ENCODE results near the gene GATD1.
A peak's percentile ranks its signal among the peaks of the same experiment; 100 is the strongest.

GATD1 gene

DNA sequence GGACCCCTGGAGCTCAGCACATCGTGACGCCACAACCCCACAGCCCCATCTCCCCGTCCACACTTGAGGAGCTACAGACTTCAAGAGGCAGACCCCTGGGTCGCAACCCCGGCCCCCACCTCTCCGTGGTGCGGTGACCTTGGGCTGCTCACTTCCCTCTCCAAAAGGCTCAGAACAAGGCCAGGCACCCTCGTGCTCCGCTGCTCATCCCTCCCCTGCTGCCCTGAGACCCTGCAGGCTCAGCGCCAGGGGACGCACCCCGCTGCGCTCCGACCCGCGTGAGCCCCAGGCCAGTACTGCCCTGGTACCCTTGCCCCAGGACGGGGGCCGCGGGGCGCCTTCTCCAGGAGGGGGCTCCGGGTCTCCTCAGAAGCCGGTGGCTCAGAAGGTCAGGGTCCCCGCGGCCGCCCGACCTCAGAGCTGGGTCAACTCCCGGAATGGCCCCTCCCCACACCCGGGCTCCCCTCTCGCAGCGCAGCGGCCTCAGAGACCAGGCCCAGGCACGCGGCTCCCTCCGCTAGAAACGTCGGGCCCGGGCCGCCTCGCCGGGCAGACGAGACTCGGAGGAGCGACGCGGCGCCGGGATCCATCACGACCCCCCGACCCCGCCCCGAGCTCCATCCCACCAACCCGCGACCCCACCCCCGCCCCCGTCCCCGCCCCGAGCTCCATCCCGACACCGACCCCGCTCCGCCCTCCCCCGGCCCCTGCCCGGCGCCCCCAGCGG is 563 bp downstream of the GATD1 start:
- DNase-seq = no peak

GRCh38 chr11:776263-776560 is 1.1 kb downstream of the GATD1 start:
- DNase-seq = no peak

- DNase-seq = no peak
Measured at GRCh38 chr11:774873-775592, 2.3 kb downstream of the GATD1 start.

GRCh38 chr11:773830-774229 is 3.5 kb downstream of the GATD1 start:
- DNase-seq = no peak

GRCh38 chr11:773425-773824 is 3.9 kb downstream of the GATD1 start:
- no peak for DNase-seq

- no peak for DNase-seq
Measured at GRCh38 chr11:772429-773390, 4.6 kb downstream of the GATD1 start.

DNA sequence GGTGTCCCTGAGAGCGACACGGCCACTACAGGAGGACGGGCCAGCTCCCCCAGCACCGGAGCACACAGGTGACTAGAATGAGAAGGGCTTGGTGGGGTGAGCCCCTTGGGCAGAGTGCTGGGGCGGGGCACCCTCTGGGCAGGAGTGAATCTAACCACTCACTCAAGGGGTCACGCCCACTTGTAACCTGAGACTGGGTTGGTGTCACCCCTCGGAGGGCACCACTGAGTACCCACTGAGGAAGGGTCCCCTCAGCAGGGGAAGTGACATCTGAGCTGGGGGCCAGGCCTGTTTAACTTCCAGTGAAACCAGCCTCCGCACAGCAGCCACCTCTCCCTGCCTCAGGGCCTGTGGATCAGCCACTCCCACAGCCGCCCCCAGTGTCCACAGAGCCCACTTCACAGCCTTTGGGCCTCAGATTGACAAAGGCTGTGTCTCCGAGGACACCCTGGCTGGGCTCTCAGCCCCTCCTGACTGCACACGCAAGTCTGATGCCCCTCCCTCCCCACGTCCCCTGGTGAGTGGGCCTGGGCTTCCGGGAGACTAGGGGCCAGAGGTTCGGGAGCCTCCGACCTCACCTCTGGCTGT is 5.6 kb downstream of the GATD1 start:
- no peak for DNase-seq

- no peak for DNase-seq
Measured at GRCh38 chr11:770642-771616, 6.4 kb downstream of the GATD1 start.

GRCh38 chr11:769887-770641 is 7.2 kb downstream of the GATD1 start:
- no peak for DNase-seq

GRCh38 chr11:767238-767637 is 10.0 kb downstream of the GATD1 start:
- DNase-seq = no peak

DNA sequence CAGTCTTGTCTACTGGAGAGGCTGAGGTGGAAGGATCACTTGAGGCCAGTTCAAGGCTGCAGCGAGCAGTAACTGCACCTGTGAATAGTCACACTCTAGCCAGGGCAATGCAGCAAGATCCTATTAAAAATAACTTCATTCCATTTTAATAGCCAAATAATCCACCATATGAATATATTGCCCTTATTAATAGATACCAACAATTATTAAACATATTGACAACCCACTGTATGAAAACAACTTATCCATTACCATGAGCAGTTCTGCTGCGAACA is 10.4 kb downstream of the GATD1 start:
- DNase-seq = no peak

DNA sequence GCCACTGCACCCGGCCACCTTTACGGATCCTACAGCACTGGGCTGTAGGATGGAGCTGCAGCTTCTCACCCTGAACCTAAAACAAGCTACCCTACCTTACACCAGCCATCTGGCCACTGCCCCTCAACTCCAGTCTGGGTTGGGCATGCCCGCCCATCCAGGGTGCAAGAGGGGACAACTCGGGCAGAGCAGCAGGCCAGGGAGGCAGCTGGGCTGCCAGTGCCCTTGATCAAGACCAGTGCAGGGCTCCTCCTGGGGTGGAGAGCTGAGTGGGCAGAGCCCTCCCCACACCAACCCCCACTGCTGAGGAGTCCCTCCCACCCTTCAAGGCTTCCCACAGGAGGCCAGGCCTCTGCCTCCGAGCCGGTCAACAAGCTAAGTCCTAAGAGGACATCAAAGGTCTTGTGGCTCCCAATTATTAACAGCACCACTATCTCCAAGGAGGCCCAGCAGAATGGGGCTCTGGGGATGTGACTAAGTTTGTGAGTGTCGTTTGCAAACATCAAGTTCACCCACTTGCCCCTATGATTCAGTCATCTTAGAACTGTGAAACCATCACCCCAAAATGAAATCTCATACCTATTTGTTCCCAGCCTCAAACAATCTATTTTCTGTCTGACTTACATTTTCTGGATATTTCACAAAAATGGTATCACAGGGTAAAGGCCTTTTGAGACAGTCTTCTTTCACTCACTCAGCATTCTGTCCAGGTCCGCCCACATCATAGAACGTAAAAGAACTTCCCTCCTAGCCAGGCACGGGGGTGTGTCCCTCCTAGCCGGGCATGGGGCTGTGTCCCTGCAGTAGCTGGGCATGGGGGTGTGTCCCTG is 11.0 kb downstream of the GATD1 start:
- no peak for DNase-seq

DNA sequence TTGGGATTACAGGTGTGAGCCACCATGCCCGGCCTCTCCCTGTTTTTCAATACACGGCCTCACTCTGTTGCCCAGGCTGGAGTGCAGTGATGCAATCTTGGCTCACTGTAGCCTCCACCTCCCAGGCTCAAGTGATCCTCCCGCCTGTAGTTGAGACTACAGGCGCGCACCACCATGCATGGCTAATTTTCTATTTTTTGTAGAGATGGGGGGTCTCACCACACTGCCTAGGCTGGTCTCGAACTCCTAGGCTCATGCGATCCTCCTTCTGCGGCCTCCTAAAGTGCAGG is 11.5 kb downstream of the GATD1 start:
- DNase-seq = no peak

DNA sequence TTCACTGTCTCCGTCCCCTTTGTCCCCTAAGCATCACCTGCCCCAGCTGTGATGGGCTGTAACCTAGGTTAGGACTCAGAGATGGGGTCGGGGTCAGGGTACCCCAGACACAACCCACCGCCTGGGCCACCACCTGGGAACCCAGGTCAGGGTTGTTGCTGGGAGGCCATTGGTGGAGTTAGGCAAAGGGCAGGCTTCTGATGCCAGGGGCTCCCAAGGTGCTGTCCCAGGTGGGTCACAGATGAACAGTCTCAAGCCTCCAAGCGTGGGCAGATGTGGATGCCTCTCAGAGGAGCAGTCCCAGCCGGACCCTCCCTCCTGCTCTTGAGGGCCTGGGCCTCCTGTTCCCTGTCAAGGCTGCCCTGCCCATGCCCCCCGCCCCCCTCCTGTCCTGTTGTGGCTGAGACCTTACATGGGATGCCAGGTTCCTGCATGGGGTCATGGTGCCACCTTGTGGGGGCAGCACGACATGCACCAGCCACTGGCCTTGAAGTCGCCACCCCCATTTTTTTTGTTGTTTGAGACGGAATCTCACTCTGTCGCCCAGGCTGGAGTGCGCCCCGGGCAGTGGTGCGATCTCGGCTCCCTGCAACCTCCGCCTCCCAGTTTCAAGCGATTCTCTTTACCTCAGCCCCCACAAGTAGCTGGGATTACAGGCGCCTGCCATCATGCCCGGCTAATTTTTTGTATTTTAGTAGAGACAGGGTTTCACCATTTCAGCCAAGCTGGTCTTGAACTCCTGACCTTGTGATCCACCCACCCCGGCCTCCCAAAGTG is 12.1 kb downstream of the GATD1 start:
- peak; percentile 18 for DNase-seq

DNA sequence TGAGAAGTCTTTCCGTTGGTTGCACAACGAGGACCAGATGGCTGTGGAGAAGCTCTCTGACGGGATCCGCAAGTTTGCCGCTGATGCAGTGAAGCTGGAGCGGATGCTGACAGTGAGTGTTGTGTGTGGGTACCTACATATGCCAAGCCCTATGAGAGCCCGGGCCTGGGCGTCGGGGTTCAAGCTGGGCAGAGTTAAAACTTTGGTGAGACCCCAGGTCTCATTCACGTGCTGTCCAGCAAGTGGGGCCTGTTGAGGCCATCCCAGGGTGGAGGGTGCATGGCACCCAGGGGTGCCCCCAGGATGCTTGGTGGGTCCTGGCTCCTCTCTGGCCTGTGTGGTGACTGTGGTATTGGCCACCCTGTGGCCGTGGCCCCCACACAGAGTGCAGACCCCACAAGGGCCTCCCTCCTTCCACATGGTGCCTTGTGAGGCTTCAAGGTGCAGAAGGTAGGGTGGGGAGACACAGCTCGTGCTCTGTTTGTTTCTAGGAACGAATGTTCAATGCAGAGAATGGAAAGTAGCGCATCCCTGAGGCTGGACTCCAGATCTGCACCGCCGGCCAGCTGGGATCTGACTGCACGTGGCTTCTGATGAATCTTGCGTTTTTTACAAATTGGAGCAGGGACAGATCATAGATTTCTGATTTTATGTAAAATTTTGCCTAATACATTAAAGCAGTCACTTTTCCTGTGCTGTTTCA is 12.8 kb downstream of the GATD1 start:
- DNase-seq = no peak

GRCh38 chr11:763549-764321 is 13.6 kb downstream of the GATD1 start:
- no peak for DNase-seq

GRCh38 chr11:763073-763463 is 14.2 kb downstream of the GATD1 start:
- peak; percentile 47 for DNase-seq

- no peak for DNase-seq
Measured at GRCh38 chr11:762421-763072, 14.7 kb downstream of the GATD1 start.

Measured in NCI-H748 treated with DMSO at 0.1 percent for 48 hours (cell line).